ENCODE data around the gene GPATCH8. TPM values are rescaled to one million over a fixed set of nuclear protein-coding genes. Genes with fewer than 3 reads are reported as not detected.

GPATCH8 gene
- total and polyA plus RNA-seq, 9 of the 15 experiments (the other 6 are each of a cell fraction or from before 2014, with no cell fraction given): 10.6 to 29.6 (median 13.2) TPM

- TF ChIP-seq STAT6 (CRISPR knock-in tag; IDR thresholded peaks at IDR 0.05) (no peak), MEF2D (tag; conservative IDR thresholded peaks at IDR 0.05; ENCODE audit: low read depth) (0 out of 2 replicates have a peak, but pooled peaks have one; percentile 19), TAF9B (IDR thresholded peaks at IDR 0.05; ENCODE audit: partially characterized antibody) (peak; percentile 60), NFIC (IDR thresholded peaks at IDR 0.05) (peak; percentile 88), ETV6 (IDR thresholded peaks at IDR 0.05; ENCODE audit: borderline replicate concordance in 1 of 2, low read depth in 2 of 2, low read length in 1 of 2) (peak in 1 of 2 experiments; percentile 84; a peak in 2 of 4 replicates), ETV6 (CRISPR knock-in tag; IDR thresholded peaks at IDR 0.05; ENCODE audit: borderline replicate concordance) (no peak), ARNT (IDR thresholded peaks at IDR 0.05) (peak; percentile 54 to 80; a peak in 3 of 4 replicates), TRIM24 (IDR thresholded peaks at IDR 0.05) (peak; percentile 87 to 91), USF1 (CRISPR knock-in tag; IDR thresholded peaks at IDR 0.05) (no peak), RB1 (IDR thresholded peaks at IDR 0.05; ENCODE audit: low read depth) (no peak), TAL1 (IDR thresholded peaks at IDR 0.05) (peak; percentile 84), RHOXF2B (CRISPR knock-in tag; conservative IDR thresholded peaks at IDR 0.05) (no peak), NEUROD1 (IDR thresholded peaks at IDR 0.05; ENCODE audit: borderline replicate concordance, low read depth, low read length, partially characterized antibody) (no peak), LEF1 (IDR thresholded peaks at IDR 0.05) (peak; percentile 91), ZNF445 (CRISPR knock-in tag; IDR thresholded peaks at IDR 0.05; ENCODE audit: low read depth) (no peak), TGIF2 (CRISPR knock-in tag; IDR thresholded peaks at IDR 0.05) (no peak), POLR2H (tag; IDR thresholded peaks at IDR 0.05; ENCODE audit: low read depth) (no peak)
- TF ChIP-seq, protein P1, sequence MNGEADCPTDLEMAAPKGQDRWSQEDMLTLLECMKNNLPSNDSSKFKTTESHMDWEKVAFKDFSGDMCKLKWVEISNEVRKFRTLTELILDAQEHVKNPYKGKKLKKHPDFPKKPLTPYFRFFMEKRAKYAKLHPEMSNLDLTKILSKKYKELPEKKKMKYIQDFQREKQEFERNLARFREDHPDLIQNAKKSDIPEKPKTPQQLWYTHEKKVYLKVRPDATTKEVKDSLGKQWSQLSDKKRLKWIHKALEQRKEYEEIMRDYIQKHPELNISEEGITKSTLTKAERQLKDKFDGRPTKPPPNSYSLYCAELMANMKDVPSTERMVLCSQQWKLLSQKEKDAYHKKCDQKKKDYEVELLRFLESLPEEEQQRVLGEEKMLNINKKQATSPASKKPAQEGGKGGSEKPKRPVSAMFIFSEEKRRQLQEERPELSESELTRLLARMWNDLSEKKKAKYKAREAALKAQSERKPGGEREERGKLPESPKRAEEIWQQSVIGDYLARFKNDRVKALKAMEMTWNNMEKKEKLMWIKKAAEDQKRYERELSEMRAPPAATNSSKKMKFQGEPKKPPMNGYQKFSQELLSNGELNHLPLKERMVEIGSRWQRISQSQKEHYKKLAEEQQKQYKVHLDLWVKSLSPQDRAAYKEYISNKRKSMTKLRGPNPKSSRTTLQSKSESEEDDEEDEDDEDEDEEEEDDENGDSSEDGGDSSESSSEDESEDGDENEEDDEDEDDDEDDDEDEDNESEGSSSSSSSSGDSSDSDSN (IDR thresholded peaks at IDR 0.05; ENCODE audit: borderline replicate concordance in 1 of 2, low read depth in 2 of 2, low read length in 2 of 2): 0 out of 4 replicates have a peak, but pooled peaks have one; percentile 22 to 59
- TF ChIP-seq, protein P2, sequence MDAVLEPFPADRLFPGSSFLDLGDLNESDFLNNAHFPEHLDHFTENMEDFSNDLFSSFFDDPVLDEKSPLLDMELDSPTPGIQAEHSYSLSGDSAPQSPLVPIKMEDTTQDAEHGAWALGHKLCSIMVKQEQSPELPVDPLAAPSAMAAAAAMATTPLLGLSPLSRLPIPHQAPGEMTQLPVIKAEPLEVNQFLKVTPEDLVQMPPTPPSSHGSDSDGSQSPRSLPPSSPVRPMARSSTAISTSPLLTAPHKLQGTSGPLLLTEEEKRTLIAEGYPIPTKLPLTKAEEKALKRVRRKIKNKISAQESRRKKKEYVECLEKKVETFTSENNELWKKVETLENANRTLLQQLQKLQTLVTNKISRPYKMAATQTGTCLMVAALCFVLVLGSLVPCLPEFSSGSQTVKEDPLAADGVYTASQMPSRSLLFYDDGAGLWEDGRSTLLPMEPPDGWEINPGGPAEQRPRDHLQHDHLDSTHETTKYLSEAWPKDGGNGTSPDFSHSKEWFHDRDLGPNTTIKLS (IDR thresholded peaks at IDR 0.05; ENCODE audit: borderline replicate concordance, low read depth): peak; percentile 65; the same call in 1 of the 2 replicates
- TF ChIP-seq, protein P3, sequence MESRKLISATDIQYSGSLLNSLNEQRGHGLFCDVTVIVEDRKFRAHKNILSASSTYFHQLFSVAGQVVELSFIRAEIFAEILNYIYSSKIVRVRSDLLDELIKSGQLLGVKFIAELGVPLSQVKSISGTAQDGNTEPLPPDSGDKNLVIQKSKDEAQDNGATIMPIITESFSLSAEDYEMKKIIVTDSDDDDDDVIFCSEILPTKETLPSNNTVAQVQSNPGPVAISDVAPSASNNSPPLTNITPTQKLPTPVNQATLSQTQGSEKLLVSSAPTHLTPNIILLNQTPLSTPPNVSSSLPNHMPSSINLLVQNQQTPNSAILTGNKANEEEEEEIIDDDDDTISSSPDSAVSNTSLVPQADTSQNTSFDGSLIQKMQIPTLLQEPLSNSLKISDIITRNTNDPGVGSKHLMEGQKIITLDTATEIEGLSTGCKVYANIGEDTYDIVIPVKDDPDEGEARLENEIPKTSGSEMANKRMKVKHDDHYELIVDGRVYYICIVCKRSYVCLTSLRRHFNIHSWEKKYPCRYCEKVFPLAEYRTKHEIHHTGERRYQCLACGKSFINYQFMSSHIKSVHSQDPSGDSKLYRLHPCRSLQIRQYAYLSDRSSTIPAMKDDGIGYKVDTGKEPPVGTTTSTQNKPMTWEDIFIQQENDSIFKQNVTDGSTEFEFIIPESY (CRISPR knock-in tag; IDR thresholded peaks at IDR 0.05): peak; percentile 66; the same call in 1 of the 2 replicates
Observed at GRCh38 chr17:44389723-44390202, 113.4 kb downstream of the GPATCH8 start (continued).

Data from K562 (cell line).